Liver (tissue), 9 donors: ENCODE measurements around the gene CC2D2A. TPM values are rescaled to one million over a fixed set of nuclear protein-coding genes. Genes with fewer than 3 reads are reported as not detected.

Source experiments
- DNase-seq: peaks from one replicate; pipeline ENCODE4 v3.0.0-alpha.2; 2017; ENCODE audit warnings: low spot score
- H3K27ac ChIP-seq, 2 donors: one replicate each; pipeline ENCODE4 v1.7.0; 2013; ENCODE audit warnings: inconsistent platforms in 2 of 2, low read length in 2 of 2, control low read depth in 1 of 2, low read depth in 1 of 2, mild to moderate bottlenecking in 1 of 2
- H3K27me3 ChIP-seq, 4 donors: one replicate each; pipeline versions ENCODE4 v1.6.1 to v1.7.0; 2013; ENCODE audit warnings: low read length in 3 of 4, inconsistent platforms in 1 of 4, mild to moderate bottlenecking in 1 of 4, moderate library complexity in 1 of 4; ENCODE audit not compliant: control insufficient read depth in 4 of 4, insufficient read depth in 4 of 4
- H3K36me3 ChIP-seq, 4 donors: one replicate each; pipeline versions ENCODE4 v1.6.1 to v1.7.0; 2013; ENCODE audit warnings: low read length in 3 of 4, mild to moderate bottlenecking in 3 of 4, low read depth in 1 of 4, moderate library complexity in 1 of 4; ENCODE audit not compliant: control insufficient read depth in 4 of 4, insufficient read depth in 3 of 4
- H3K4me1 ChIP-seq, 4 donors: one replicate each; pipeline versions ENCODE4 v1.6.1 to v1.7.0; 2013; ENCODE audit warnings: low read length in 3 of 4, mild to moderate bottlenecking in 3 of 4, moderate library complexity in 1 of 4; ENCODE audit not compliant: control insufficient read depth in 4 of 4, insufficient read depth in 4 of 4
- H3K4me3 ChIP-seq, 3 donors: one replicate each; pipeline versions ENCODE4 v1.6.1 to v1.7.0; 2013; ENCODE audit warnings: low read length in 3 of 3, control low read depth in 1 of 3, low read depth in 1 of 3, mild to moderate bottlenecking in 1 of 3
- H3K9ac ChIP-seq, 2 donors: one replicate each; pipeline ENCODE4 v1.7.0; 2013; ENCODE audit warnings: low read length in 2 of 2, mild to moderate bottlenecking in 2 of 2, moderate library complexity in 2 of 2, control low read depth in 1 of 2, low read depth in 1 of 2
- H3K9me3 ChIP-seq, 4 donors: one replicate each; pipeline versions ENCODE4 v1.6.1 to v1.7.0; 2013; ENCODE audit warnings: low read length in 3 of 4; ENCODE audit not compliant: control insufficient read depth in 4 of 4
- ATF3 ChIP-seq: IDR thresholded peaks from 2 replicates; pipeline ENCODE4 v1.6.1; 2016; ENCODE audit warnings: antibody characterized with exemption
- CTCF ChIP-seq: fragments of 150-350 bp; IDR thresholded peaks from 2 replicates; pipeline ENCODE4 v1.5.1; 2017; ENCODE audit warnings: improper control_type of control experiment, low read depth, low read length; ENCODE audit not compliant: missing input control
- EGR1 ChIP-seq, 2 donors: IDR thresholded peaks; 2 replicates each; pipeline ENCODE4 v1.6.1; 2016 to 2018; ENCODE audit warnings: antibody characterized with exemption in 2 of 2, low read depth in 2 of 2
- GABPA ChIP-seq, 2 donors: IDR thresholded peaks in 1 of 2; conservative IDR thresholded peaks in 1 of 2; 2 replicates each; pipeline ENCODE4 v1.6.1; 2016; ENCODE audit warnings: antibody characterized with exemption in 2 of 2, mild to moderate bottlenecking in 1 of 2, moderate library complexity in 1 of 2
- HNF4A ChIP-seq, 2 donors: conservative IDR thresholded peaks; 2 replicates each; pipeline ENCODE4 v1.6.1; 2016; ENCODE audit warnings: antibody characterized with exemption in 2 of 2, mild to moderate bottlenecking in 2 of 2
- HNF4G ChIP-seq: IDR thresholded peaks from 2 replicates; pipeline ENCODE4 v1.6.1; 2016; ENCODE audit warnings: antibody characterized with exemption
- JUND ChIP-seq, 2 donors: IDR thresholded peaks; 2 replicates each; pipeline ENCODE4 v1.6.1; 2016; ENCODE audit warnings: antibody characterized with exemption in 2 of 2
- NR2F2 ChIP-seq: IDR thresholded peaks from 2 replicates; pipeline ENCODE4 v1.6.1; 2016; ENCODE audit warnings: antibody characterized with exemption
- RAD21 ChIP-seq, 2 donors: IDR thresholded peaks; 2 replicates each; pipeline ENCODE4 v1.6.1; 2016; ENCODE audit warnings: antibody characterized with exemption in 2 of 2, mild to moderate bottlenecking in 2 of 2
- SP1 ChIP-seq: IDR thresholded peaks from 2 replicates; pipeline ENCODE4 v1.6.1; 2018; ENCODE audit warnings: antibody characterized with exemption, mild to moderate bottlenecking
- YY1 ChIP-seq: IDR thresholded peaks from 2 replicates; pipeline ENCODE4 v1.6.1; 2016; ENCODE audit warnings: antibody characterized with exemption, mild to moderate bottlenecking
- WGBS: extraction: QIAGEN DNeasy Blood & Tissue Kit; methylation state at CpG from one replicate; pipeline ENCODE4 v1.1.7; 2013; 5-methylcytosine and 5-hydroxymethylcytosine counted together
- polyA plus RNA-seq, 2 donors: library from polyadenylated mRNA; stranded (reverse) in 1 of 2; unstranded in 1 of 2; fragments of 200-250 nt in 1 of 2; fragments of >200 nt in 1 of 2; fragmentation: Nextera tagmentation in 1 of 2; extraction: Ambion mirVana in 1 of 2; gene quantifications; one replicate each; pipeline versions ENCODE4 v1.2.1 to v1.2.3, GENCODE V29; 2013 to 2015
- total RNA-seq, 2 donors: library from RNA; depleted of rRNA; stranded (reverse); fragments of >200 nt; gene quantifications; one replicate each; pipeline ENCODE4 v1.2.3, GENCODE V29; 2014
- TF ChIP-seq, protein P1 (sequence below): IDR thresholded peaks from 2 replicates; pipeline ENCODE4 v1.6.1; 2016; ENCODE audit warnings: antibody characterized with exemption, mild to moderate bottlenecking
- TF ChIP-seq, protein P2 (sequence below): IDR thresholded peaks from 2 replicates; pipeline ENCODE4 v1.6.1; 2016; ENCODE audit warnings: antibody characterized with exemption
- donor health status: healthy.
- donor health status: healthy.
- donor health status: healthy.
- donor health status: healthy.
- donor health status: healthy.

CC2D2A gene
- total RNA-seq (1 to 10 TPM; 2.9 to 3.8 TPM), polyA plus RNA-seq (1 to 10 TPM; 2.3 to 2.8 TPM)

DNA sequence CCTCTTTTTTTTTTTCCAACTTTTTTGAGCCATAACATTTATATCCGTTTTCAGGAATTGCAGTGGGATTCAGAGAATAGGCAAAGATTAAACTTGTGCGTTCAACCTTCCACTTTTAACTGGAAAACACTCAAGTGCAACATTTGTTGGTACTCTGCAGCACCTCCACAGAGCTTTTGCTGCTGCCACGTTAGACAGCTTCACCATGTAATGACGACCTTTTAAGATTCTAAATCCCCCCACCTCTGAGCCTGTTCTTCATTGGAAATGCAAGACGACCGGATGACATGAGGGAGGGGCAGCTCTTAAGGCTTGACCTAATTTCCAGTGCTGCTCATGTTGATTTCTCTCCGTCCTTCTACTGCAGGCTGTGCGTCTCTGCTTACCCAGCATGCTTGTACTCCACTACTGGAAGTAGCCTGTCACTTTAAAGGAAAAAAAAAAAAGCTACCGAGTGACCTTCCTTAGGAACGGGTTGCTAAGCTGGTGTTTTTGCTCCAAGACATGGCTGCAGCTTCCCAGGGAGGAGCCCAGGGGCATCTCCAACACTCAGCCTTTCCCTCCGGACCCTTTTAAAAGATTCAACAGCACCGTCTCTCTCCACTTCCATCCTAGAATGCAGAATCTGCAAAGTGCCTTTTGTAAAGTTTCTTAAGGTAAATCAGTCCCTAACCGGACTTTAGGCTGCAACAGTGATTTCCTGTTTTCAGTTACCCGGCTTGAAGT is at the start of gene CC2D2A:
CC2D2A (plus strand) TSS at position 481 of the 726 bp plus-strand sequence. CDS start 6,051 bp downstream, outside the sequence.
- TF ChIP-seq JUND (IDR thresholded peaks at IDR 0.05), result no peak
- TF ChIP-seq, protein P1, sequence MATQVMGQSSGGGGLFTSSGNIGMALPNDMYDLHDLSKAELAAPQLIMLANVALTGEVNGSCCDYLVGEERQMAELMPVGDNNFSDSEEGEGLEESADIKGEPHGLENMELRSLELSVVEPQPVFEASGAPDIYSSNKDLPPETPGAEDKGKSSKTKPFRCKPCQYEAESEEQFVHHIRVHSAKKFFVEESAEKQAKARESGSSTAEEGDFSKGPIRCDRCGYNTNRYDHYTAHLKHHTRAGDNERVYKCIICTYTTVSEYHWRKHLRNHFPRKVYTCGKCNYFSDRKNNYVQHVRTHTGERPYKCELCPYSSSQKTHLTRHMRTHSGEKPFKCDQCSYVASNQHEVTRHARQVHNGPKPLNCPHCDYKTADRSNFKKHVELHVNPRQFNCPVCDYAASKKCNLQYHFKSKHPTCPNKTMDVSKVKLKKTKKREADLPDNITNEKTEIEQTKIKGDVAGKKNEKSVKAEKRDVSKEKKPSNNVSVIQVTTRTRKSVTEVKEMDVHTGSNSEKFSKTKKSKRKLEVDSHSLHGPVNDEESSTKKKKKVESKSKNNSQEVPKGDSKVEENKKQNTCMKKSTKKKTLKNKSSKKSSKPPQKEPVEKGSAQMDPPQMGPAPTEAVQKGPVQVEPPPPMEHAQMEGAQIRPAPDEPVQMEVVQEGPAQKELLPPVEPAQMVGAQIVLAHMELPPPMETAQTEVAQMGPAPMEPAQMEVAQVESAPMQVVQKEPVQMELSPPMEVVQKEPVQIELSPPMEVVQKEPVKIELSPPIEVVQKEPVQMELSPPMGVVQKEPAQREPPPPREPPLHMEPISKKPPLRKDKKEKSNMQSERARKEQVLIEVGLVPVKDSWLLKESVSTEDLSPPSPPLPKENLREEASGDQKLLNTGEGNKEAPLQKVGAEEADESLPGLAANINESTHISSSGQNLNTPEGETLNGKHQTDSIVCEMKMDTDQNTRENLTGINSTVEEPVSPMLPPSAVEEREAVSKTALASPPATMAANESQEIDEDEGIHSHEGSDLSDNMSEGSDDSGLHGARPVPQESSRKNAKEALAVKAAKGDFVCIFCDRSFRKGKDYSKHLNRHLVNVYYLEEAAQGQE, result no peak
- no peak for TF ChIP-seq GABPA (IDR thresholded peaks at IDR 0.05 in 1 of 2, conservative IDR thresholded peaks at IDR 0.05 in 1 of 2)
- peak; percentile 25 for TF ChIP-seq YY1
- no peak for TF ChIP-seq HNF4G
- no peak for TF ChIP-seq NR2F2
- no peaks in the 10 kb centered on the region for H3K27me3 ChIP-seq
- WGBS, result 26% methylated on average over 14 of the region's 14 CpGs
- H3K4me3 ChIP-seq, result peak within 1 kb of the TSS in 2 of 3 donors; percentile 9 to 43
- H3K36me3 ChIP-seq, result no peaks in the 10 kb centered on the region
- H3K27ac ChIP-seq, result no peak within 1 kb of the TSS
- H3K4me1 ChIP-seq, result no peaks in the 10 kb centered on the region
- no peak within 1 kb of the TSS for H3K9ac ChIP-seq
- no peak for DNase-seq
- no peaks in the 10 kb centered on the region for H3K9me3 ChIP-seq

DNA sequence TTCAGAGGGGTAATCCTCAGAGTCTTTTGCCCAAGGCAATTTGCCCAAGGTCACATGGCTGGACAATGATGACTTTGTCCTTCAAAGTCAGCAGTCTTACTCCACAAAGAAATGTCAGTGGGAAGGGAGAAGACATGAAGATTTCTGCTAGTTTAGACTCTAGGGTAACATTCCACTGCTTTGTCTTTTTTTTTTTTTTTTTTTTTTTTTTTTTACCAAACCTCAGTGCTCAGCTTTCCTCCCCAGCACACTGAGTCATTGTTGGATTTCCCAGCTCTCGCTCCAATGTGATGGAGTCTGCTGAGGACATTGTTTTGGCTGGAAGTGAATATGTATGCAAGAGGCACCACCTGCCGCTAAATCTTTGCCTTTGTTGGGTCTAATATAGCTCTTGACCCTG is 49.0 kb upstream of the CC2D2A start:
- no peak overlapping the region for H3K9ac ChIP-seq
- no peak overlapping the region for H3K4me3 ChIP-seq
- H3K27me3 ChIP-seq, result no peaks in the 10 kb centered on the region
- WGBS, result 93% methylated on average over 2 of the region's 2 CpGs
- peaks cover 0 to 2% (median 0%) of the 10 kb centered on the region in 4 donors for H3K36me3 ChIP-seq
- TF ChIP-seq, protein P2, sequence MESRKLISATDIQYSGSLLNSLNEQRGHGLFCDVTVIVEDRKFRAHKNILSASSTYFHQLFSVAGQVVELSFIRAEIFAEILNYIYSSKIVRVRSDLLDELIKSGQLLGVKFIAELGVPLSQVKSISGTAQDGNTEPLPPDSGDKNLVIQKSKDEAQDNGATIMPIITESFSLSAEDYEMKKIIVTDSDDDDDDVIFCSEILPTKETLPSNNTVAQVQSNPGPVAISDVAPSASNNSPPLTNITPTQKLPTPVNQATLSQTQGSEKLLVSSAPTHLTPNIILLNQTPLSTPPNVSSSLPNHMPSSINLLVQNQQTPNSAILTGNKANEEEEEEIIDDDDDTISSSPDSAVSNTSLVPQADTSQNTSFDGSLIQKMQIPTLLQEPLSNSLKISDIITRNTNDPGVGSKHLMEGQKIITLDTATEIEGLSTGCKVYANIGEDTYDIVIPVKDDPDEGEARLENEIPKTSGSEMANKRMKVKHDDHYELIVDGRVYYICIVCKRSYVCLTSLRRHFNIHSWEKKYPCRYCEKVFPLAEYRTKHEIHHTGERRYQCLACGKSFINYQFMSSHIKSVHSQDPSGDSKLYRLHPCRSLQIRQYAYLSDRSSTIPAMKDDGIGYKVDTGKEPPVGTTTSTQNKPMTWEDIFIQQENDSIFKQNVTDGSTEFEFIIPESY, result no peak
- TF ChIP-seq YY1, result no peak
- TF ChIP-seq RAD21 (IDR thresholded peaks at IDR 0.05), result no peak
- no peak for TF ChIP-seq NR2F2
- no peak for TF ChIP-seq ATF3
- no peak for TF ChIP-seq HNF4G
- no peak for TF ChIP-seq CTCF
- TF ChIP-seq HNF4A (conservative IDR thresholded peaks at IDR 0.05), result no peak
- TF ChIP-seq, protein P1, result no peak
- no peak for TF ChIP-seq SP1
- no peak for TF ChIP-seq JUND (IDR thresholded peaks at IDR 0.05)
- TF ChIP-seq EGR1 (IDR thresholded peaks at IDR 0.05; ENCODE audit: low read depth in 2 of 2), result no peak
- H3K4me1 ChIP-seq, result peaks cover 0 to 2% (median 0%) of the 10 kb centered on the region in 4 donors
- H3K9me3 ChIP-seq, result no peaks in the 10 kb centered on the region
- no peak overlapping the region for H3K27ac ChIP-seq
- DNase-seq, result no peak
